PFSK-1 (cell line): Measurements from ENCODE around the gene ADGRL3.

Experiments used
- POLR2AphosphoS5 ChIP-seq: IDR thresholded peaks from 2 replicates; pipeline ENCODE4 v1.6.1; 2012; ENCODE audit warnings: low read depth, mild to moderate bottlenecking, control low read depth, low read length, moderate library complexity
- REST ChIP-seq, 2 experiments: IDR thresholded peaks; 2 replicates each; pipeline versions ENCODE4 v1.6.1 to v1.8.0; 2011 to 2012; ENCODE audit warnings: low read depth in 2 of 2, low read length in 2 of 2, control low read depth in 1 of 2, inconsistent platforms in 1 of 2, mild to moderate bottlenecking in 1 of 2, moderate library complexity in 1 of 2; ENCODE audit not compliant: insufficient read depth in 1 of 2
- SIN3A ChIP-seq: IDR thresholded peaks from 2 replicates; pipeline ENCODE4 v1.6.1; 2012; ENCODE audit warnings: mild to moderate bottlenecking, low read length, moderate library complexity, borderline replicate concordance; ENCODE audit not compliant: insufficient read depth

DNA sequence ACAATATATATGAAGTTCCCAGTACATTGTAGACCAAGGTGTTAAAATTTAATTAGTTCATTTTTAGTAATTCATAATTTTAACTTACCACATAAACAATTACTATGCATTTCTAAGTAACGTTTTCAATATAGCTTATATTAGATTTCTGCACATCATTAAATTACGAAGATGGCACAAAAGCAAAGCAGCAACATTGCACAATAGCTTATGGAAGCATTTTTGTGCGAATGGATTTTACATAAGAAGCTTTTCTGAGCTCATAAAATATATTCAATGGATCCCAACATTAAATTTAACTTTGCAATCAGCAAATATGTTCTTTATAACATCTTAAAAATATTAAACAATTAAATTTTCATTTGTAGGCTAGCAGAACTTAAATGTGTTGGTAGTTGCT lies 875.4 kb downstream of the ADGRL3 start:
- TF ChIP-seq POLR2AphosphoS5, result no peak
- TF ChIP-seq REST (IDR thresholded peaks at IDR 0.05; ENCODE audit: insufficient read depth in 1 of 2, low read depth in 2 of 2, low read length in 2 of 2), result no peak
- no peak for TF ChIP-seq SIN3A
